HG03108 (cell line): ENCODE results near the gene MYO5B.
"Not testable (repeated sequence)": the region's sequence is repeated elsewhere in the genome, so short reads cannot be mapped to it uniquely, and the experiment has no call there.

Experiments
- ATAC-seq: cut with Tn5 transposase; IDR thresholded peaks from one replicate; pipeline ENCODE4 v1.9.1; 2021; ENCODE audit warnings: moderate library complexity; ENCODE audit not compliant: unreplicated experiment

Gene MYO5B

DNA sequence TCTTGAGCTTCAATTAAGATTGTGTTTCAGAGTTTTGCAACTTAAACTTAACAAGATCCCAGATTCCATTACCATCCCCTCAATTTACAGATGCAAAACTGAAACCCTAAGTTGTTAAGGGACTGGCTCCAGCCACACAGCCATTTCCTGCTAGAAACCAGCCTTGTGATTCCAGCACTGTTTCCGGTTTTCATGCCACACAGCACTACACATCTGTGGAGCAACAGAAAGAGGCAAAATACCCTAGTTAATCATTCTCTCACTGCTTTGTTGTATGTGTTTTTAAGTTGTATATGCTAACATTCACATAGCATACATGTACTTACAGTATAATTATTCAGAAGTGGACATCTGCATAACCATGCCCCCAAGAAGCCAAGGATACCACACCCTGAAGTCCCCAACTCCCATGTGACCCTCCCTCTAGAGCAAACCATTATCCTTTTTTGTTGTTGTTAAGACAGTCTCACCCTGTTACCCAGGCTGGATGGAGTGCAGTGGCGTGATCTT lies 87.4 kb downstream of the MYO5B start:
- no peak for ATAC-seq

DNA sequence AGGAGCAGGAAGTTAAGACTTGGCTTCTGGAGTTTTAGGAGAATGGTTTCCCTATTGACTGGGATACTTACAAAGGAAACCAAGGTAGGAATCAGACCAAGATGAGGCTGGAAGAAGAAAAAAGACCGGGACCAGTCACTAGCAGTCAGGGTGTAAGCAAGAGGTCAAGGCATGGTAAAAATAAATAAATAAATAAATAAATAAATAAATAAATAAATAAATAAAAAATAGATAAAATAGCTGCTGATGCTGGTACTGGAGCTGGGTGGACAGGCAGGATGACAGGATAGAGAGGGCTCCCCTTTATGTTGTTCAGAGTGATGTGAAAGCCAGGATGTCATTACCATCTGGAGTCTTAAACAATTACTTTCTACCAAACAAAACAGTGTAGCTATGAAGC lies 89.9 kb downstream of the MYO5B start:
- no peak for ATAC-seq

- no peak for ATAC-seq
Measured at GRCh38 chr18:50104421-50104820, 90.5 kb downstream of the MYO5B start.

- ATAC-seq: peak; percentile 60
Measured at GRCh38 chr18:50099725-50100407, 95.1 kb downstream of the MYO5B start.

DNA sequence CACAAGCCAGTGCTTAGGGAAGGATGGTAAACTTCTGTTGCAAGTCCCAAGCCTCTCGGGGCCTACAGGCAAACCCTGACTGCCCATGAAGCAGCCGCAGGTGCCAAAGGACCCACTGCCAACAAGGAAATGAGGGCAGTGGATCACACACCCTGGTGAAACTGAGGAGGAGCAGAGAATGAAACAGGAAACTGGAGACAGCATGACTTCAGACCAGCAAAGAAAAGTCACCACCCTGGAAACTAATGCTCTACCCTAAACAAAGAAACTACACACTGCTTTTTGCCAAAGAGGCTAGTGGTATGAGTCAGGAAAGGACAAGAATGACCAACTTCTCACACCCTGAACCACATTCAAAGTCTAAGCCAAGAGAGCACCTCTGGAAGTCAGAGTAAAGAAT lies 97.2 kb downstream of the MYO5B start:
- ATAC-seq: peak; percentile 39

- no peak for ATAC-seq
Measured at GRCh38 chr18:50096766-50097435, 98.0 kb downstream of the MYO5B start.

DNA sequence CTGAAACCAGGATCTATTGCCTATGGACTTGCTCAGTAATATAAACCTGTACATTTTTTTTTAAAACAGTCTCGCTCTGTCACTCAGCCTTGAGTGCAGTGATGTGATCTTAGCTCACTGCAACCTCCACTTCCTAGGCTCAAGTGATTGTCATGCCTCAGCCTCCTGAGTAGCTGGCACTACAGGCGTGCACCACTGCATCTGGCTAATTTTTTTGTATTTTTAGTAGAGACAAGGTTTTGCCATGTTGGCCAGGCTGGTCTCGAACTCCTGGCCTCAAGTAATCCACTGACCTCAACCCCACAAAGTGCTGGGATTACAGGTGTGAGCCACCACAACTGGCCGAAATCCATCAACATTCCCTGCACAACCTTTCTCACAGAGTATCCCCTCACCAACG lies 100.2 kb downstream of the MYO5B start:
- ATAC-seq: not testable (repeated sequence)

- ATAC-seq: no peak
Measured at GRCh38 chr18:50094221-50094773, 100.7 kb downstream of the MYO5B start.

DNA sequence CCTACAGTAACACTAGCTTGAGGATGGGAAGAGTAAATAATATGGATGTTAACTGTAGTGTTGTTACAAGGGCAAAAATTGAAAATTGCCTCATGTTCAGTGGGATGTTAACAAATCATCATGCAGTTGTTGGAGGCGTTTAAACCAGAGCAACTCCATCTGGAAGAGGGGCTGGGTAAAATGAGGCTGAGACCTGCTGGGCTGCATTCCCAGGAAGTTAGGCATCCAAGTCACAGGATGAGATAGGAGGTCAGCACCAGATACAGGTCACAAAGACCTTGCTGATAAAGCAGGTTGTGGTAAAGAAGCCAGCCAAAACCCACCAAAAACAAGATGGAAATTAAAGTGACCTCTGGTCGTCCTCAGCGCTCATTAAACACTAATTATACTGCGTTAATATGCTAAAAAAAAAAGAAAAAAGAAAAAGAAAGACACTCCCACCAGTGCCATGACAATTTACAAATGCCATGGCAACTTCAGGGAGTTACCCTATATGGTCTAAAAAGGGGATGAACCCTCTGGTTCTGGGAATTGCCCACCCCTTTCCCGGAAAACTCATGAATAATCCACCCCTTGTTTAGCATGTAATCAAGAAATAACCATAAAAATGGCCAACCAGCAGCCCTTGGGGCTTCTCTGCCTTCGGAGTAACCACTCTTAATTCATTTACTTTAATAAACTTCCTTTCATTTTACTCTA lies 101.4 kb downstream of the MYO5B start:
- ATAC-seq: no peak

GRCh38 chr18:50092245-50092805 lies 102.6 kb downstream of the MYO5B start:
- no peak for ATAC-seq

DNA sequence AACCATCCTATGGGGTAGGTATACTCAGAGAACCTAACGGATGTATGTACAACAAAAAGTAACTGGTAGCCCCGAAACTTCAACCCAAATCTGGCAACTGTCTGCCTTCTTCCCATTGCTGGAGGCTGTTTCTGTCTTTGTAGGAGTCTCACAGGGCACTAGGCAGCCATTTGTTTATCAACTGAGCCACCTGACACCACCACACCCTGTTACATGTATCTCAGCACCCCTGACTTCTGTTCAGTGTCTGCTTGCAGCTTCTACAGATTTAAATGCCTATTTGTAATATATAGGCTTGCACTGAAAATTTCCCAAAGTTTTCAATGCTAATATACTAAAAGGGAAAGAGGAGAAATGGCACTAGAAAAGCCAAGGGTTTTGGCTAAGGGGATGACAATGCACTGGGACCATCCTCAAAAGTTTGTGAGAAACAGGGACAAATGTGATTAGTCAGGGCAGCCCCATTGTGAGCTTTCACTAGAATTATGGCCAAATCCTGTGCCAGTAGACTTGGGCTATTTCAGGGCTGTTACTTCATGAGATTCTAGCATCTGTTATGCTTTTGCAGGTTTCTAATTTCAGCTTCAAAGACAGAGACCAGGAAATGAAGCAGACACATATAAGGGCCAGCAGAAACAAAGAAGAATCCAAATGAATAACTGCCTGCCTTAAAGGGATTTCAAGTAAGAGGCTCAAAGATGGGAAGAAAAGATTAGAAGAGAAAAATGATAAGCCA lies 103.3 kb downstream of the MYO5B start:
- no peak for ATAC-seq

DNA sequence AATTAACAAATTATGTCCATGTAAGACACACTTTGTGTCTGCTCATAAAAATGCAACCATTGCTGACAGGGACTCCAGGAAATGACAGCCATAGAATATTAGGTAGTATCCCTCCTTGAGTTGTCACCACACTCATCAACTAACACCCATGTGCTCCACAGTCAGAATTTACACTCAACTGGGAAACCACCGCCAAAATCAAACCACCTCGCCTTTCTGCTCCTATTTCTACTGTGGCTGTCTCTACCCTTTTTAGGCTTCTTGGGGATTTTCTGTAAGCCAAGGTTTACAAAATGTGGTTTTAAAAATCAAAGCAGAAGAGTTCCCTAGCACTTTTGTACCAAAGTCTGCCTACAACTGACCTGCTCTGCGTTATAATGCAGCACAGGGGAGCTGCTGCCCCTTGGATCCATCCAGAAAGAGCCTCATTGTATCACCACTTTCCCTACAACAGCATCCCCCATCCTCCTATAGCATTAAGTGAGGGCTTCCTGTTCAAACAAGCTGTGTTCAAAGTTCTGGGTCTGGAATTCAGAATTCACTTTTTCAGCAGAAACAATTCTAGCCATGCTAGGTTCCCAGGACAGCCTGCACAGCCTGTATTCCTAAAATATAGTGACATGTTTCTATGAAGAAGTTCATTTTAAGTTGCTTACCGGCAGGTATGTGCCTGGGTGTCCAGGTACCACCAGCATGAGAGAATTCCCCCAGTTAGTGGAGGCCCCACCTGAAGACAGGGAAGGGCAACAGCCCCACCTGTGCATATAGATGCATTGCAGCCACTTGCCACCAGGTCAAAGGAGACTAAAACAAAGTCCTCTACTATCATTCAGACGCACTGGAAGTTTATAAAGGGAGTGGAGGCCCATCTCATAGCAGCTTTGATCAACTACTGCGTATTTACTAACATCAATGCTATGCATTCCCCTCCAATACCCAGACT lies 104.3 kb downstream of the MYO5B start:
- ATAC-seq: no peak

GRCh38 chr18:50089702-50090101 lies 105.2 kb downstream of the MYO5B start:
- no peak for ATAC-seq

- no peak for ATAC-seq
Measured at GRCh38 chr18:50083708-50084107, 111.2 kb downstream of the MYO5B start.

DNA sequence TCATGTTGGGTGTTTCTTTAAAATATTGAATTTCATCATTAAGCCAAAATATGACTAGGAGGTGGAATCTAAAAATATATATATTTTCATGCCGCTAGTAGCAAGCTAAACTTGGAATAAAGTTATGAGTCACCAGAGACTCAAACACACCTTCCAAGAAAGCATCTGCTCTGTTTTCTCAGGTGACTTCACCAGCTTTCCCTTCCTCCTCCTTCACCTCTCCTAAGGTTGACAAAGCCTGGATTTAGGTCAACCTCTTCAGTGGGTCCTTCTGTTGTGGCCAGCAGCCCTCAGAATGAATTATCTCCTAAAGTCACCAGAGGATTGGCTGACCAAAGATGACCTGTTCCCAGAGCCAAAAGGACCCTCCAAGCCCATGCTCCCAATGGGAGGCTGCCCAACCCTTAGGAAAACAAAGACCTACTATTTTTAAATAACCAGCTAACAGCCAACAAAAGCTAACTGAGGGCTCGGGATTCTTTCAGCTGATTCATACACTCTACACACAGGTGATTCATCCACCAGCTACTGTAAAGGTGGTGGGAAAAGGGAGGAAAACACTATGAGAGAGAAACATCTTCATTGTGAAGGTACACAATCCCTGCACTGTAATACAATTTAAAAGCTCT lies 113.9 kb downstream of the MYO5B start:
- ATAC-seq: no peak

DNA sequence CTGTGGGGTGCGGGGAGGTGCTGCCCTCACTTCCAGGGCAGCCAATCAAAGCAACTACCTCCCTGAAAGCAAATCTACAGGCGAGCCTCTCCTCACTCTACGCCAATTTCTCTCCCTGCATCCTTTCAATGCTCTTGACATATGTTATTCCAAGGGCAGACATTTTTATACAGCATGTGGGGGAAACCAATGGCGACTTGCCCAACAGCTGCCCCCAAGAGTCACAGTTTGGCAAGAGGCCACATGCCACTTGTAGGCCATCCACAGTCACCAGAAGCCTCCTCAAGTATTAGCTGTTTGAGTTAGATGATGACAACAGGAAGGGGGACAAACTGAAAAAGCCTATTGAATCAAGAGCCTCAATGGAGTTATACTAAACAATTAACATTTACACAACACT lies 114.6 kb downstream of the MYO5B start:
- ATAC-seq: no peak

DNA sequence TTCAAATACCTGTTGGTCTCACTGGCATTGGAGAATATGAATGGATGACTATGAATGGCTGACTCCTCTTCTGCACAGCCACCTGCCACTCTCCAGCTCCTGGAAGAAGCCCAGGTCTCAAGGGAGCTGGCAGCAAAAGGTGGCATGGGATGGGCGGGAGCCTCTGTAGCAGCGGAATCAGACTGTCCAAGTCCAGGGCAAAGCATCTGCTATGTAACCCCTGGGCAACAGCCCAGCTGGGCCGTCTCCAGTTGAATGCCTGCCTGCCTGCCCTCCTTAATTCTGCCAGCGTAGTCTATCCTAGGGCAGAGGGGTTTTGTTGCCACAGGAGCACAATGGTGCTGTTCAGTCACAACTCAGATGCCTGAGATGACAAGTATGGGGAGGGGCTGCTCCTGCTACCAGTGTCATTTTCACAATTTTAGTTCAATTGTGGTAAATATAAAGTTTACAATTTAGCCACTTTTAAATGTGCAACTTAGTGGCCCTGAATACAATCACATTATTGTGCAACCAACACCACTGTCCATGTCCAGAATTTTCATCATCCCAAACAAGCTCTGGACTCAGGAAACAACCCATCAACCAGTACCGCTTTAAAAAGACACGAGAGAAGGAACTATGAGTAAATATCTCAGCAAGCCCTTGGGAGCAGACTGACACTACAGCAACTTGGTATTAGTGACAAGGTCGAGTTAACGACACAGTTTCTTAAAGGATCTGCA lies 115.2 kb downstream of the MYO5B start:
- ATAC-seq: no peak

- ATAC-seq: no peak
Measured at GRCh38 chr18:50076277-50076676, 118.7 kb downstream of the MYO5B start.
